Osteoblast (primary cell): ENCODE data around the gene DACT3. TPM values are rescaled to one million over a fixed set of nuclear protein-coding genes. Genes with fewer than 3 reads are reported as not detected.
A peak's percentile ranks its signal among the peaks of the same experiment; 100 is the strongest.

Experiments used
- DNase-seq: peaks from one replicate; pipeline ENCODE4 v3.0.0; 2011; ENCODE audit warnings: low spot score, mixed read lengths; ENCODE audit not compliant: insufficient read length; ENCODE audit errors: missing footprints
- H2AFZ ChIP-seq: 2 replicates; pipeline ENCODE4 v1.6.0; 2011; ENCODE audit warnings: mild to moderate bottlenecking, low read length
- H3K27ac ChIP-seq: 2 replicates; pipeline ENCODE4 v1.5.1; 2011; ENCODE audit warnings: mild to moderate bottlenecking, low read depth, low read length, moderate library complexity
- H3K27me3 ChIP-seq: 2 replicates; pipeline ENCODE4 v1.6.0; 2012; ENCODE audit warnings: mild to moderate bottlenecking, control low read depth, inconsistent platforms, low read length, moderate library complexity; ENCODE audit not compliant: insufficient read depth
- H3K36me3 ChIP-seq: 2 replicates; pipeline ENCODE4 v1.5.1; 2011; ENCODE audit warnings: mild to moderate bottlenecking, low read length, control low read depth, moderate library complexity; ENCODE audit not compliant: insufficient read depth
- H3K4me1 ChIP-seq: 2 replicates; pipeline ENCODE4 v1.5.1; 2011; ENCODE audit warnings: mild to moderate bottlenecking, low read length, control low read depth, moderate library complexity; ENCODE audit not compliant: insufficient read depth
- H3K4me2 ChIP-seq: 2 replicates; pipeline ENCODE4 v1.6.0; 2011; ENCODE audit warnings: mild to moderate bottlenecking, low read length; ENCODE audit not compliant: insufficient read depth
- H3K4me3 ChIP-seq: fragments of 200-600 bp; sonication (generic); 3 replicates; pipeline ENCODE4 v1.5.1; 2012; ENCODE audit warnings: mild to moderate bottlenecking, low read length, inconsistent platforms; ENCODE audit not compliant: insufficient read depth
- H3K79me2 ChIP-seq: 2 replicates; pipeline ENCODE4 v1.6.0; 2012; ENCODE audit warnings: mild to moderate bottlenecking, low read length, control low read depth, inconsistent platforms; ENCODE audit not compliant: insufficient read depth
- H3K9me3 ChIP-seq: 2 replicates; pipeline ENCODE4 v1.5.1; 2011; ENCODE audit warnings: low read depth, low read length, control low read depth
- H4K20me1 ChIP-seq: 2 replicates; pipeline ENCODE4 v1.6.0; 2012; ENCODE audit warnings: mild to moderate bottlenecking, low read length, control low read depth; ENCODE audit not compliant: insufficient read depth
- CTCF ChIP-seq: IDR thresholded peaks from 2 replicates; pipeline ENCODE4 v1.5.1; 2011; ENCODE audit warnings: mild to moderate bottlenecking, low read depth, low read length, moderate library complexity; ENCODE audit errors: extremely low read depth
- total RNA-seq: library from RNA; depleted of rRNA; stranded (reverse); fragments of >200 nt; gene quantifications from 2 replicates; pipeline ENCODE4 v1.2.3, GENCODE V29; 2012

DACT3 gene
- total RNA-seq, 1 donor: 1.8 TPM

DNA sequence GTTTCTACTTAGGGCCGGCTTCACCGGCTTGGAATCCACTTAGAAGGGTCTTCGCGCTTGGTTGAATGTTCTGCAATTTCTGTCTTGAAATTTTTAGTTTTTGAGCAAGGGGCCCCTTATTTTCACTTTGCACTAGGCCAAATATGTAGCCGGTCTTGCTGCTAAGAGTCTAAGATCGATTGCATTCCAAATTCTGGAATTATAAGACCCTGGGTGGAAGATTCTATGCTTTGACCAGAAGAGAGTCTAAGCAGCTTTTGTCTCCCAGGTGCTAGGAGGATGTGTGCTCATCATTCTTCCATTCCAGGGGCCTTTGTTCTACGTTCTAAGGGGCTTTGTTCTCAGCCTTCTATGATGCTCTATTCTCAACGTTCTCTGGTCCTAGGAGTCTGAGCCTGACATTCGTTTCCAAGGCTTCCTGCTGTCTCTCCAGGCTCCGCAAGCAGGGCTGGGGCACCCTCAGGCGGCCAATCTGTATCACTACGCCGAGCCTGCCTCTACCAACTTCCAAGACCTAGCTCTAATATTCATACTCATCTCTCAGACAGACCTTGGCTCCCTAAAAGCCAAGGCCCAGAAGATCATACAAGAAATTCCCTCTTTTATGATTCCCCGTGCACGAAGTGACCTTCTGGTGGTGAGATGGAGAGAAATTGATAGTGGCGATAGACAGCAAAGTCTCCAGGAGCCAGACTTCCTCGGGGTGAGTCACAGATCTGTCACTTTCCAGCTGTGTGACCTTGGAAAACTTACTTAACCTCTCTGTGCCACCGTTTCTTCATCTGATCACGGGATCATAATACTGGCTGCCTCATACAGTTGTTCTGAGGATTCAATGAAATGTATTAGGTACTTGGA is 982 bp upstream of the DACT3 start:
- Histone ChIP-seq H4K20me1 (peaks cover 2% of the 10 kb centered on the region), H3K27ac (peak overlapping the region; percentile 38), H3K4me2 (peak overlapping the region; percentile 85), H3K9me3 (no peaks in the 10 kb centered on the region), H3K27me3 (peaks cover 6% of the 10 kb centered on the region), H3K36me3 (no peaks in the 10 kb centered on the region), H3K4me1 (peaks cover 23% of the 10 kb centered on the region), H2AFZ (peak overlapping the region; percentile 38), H3K79me2 (no peaks in the 10 kb centered on the region), H3K4me3 (peak overlapping the region; percentile 62)
- TF ChIP-seq CTCF: peak; percentile 99
- DNase-seq: peak; percentile 95

DNA sequence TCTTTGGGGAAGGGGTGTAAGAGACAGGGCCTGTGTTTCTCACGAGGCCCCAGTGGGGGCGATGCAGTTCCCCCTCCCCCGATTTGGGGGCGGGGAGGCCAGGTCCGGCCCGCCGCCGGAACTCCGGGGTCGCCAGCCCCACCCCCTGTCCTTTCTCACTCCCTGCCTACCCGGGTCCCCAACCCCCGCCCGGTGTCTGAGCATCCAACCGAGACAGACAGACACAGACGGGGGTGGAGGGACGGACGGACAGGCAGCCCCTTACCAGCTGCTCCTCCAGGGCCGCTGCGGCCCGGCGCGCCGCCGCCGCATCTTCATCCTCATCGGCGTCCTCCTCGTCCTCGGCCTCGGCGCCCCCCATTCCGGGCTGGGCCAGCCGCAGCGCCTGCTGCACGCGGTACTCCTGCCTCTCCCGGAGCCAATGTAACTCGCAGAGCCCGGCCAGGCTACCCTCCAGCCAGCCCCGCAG is 397 bp downstream of the DACT3 start:
- Histone ChIP-seq H3K79me2 (no peaks in the 10 kb centered on the region), H2AFZ (peak overlapping the region; percentile 28), H3K4me3 (peak overlapping the region; percentile 74), H4K20me1 (peaks cover 2% of the 10 kb centered on the region), H3K27ac (no peak overlapping the region), H3K4me2 (peak overlapping the region; percentile 88), H3K36me3 (no peaks in the 10 kb centered on the region), H3K27me3 (peaks cover 6% of the 10 kb centered on the region), H3K4me1 (peaks cover 23% of the 10 kb centered on the region), H3K9me3 (no peaks in the 10 kb centered on the region)
- TF ChIP-seq CTCF: no peak
- no peak for DNase-seq

- Histone ChIP-seq H3K9me3 (no peaks in the 10 kb centered on the region), H3K4me3 (peak overlapping the region; percentile 74), H3K27ac (no peak overlapping the region), H2AFZ (peak overlapping the region; percentile 92), H4K20me1 (peaks cover 2% of the 10 kb centered on the region), H3K36me3 (no peaks in the 10 kb centered on the region), H3K79me2 (no peaks in the 10 kb centered on the region), H3K4me2 (peak overlapping the region; percentile 88), H3K4me1 (peaks cover 23% of the 10 kb centered on the region), H3K27me3 (peaks cover 6% of the 10 kb centered on the region)
- DNase-seq: no peak
- no peak for TF ChIP-seq CTCF
Observed at GRCh38 chr19:46660008-46660517, 919 bp downstream of the DACT3 start.
